HG02884 (cell line): ENCODE measurements around the gene ZDHHC6.
"Not testable (repeated sequence)": the region's sequence is repeated elsewhere in the genome, so short reads cannot be mapped to it uniquely, and the experiment has no call there.

Experiments used
- ATAC-seq: cut with Tn5 transposase; IDR thresholded peaks from one replicate; pipeline ENCODE4 v1.9.1; 2021; ENCODE audit warnings: mild to moderate bottlenecking, moderate library complexity; ENCODE audit not compliant: unreplicated experiment

Gene ZDHHC6

DNA sequence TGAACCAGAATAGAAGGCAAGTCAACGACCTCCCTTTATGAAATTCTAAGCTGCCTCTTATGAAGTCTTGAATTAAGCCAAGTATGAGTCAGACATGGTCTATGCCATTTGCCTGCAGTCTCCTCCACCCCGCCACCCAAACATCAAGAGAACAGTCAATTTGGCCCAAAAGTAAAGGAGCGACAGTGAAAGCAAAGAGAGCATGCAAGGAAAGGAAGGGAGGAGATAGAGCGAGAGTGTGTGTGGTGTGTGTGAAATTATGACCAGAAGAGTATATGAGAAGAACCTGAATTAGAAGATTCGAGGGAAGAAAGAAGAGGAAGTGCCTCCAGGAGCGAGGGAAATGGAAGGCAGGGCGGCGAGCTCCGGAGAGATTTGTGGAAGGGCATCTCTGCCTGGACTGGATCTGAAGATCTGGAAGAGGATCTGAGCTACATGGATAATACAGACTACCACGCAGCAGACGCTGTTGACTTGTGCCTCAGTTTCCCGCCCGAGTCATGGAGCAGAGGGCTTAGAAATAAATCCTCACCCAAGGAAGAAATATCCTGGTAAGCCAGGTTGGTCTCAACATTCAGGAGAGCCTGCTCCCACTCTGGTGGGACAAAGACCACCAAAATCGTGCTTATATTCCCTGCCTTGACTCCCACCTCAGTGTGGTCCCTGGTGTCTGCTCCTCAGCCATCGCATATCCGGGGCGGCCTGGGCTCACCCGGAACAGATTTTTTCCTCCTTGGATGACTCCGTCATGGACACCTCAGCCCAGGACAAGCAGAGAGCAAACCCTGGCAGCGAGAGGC, 459 bp downstream of the ZDHHC6 start:
- ATAC-seq = peak; percentile 35

- no peak for ATAC-seq
Measured at GRCh38 chr10:112442063-112442462, 4.7 kb downstream of the ZDHHC6 start.

DNA sequence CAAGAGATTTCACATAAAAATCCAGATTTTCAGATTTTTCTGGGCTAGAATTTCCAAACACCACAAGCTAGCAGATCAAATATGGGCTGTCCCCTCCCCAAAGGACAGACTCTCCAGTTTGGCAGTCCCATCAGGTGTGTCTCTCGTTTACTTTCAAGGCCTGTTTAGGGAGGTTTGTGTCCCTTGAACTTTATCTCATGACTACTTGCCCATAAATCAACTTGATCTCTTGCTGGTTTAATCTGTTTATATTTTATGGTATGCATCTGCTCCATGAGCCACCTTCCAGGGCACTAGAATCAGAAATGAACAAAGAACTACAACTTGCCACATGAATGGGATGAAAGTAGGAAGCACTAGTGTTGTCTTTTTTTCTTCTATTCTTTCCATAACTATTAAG, 5.2 kb downstream of the ZDHHC6 start:
- no peak for ATAC-seq

DNA sequence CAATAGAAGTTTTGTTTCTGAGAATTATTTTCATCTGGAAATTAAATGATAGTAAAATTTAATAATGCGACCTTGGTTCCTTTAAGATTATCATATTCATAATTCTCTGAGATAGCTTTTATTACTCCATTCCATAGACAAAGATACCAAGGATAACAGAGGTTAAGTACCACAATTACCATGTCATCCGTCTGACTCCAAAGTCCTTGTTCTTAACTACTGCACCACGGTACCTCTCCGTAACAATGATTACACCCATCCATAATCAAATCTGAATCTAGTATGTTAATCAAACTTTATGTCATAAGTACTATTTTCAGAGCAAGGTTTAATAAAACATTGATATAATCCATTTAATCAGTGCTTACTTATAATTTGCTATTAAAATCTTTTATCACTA, 8.4 kb downstream of the ZDHHC6 start:
- ATAC-seq = no peak

DNA sequence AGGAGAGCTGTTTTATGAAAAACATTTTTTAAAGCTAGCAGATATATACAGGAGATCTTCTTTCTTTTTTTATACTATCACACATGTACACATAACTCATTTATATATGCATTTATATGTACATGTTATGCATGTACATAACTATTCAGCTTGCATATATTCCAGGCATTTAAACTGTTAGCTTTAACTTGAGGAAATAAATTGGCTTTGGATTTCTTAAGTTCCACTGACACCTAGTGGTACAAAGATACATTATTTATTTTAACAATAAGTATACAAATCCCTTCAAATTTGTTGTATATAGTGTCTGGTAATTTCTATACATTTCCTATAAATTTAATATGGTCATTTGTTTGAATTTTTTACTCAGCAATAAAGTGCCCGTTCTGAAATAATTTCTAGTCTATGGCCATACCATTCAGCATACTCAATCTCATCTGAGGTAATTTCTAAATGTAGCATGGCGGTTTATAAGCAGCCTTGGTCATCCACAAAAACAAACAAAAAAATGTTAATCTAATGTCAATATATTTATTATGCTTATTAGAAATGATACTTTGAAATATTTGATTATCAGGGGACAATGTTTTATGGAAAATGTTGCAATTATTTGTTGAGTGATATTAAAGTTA, 11.6 kb downstream of the ZDHHC6 start:
- ATAC-seq = no peak

- no peak for ATAC-seq
Measured at GRCh38 chr10:112433136-112433535, 13.6 kb downstream of the ZDHHC6 start.

DNA sequence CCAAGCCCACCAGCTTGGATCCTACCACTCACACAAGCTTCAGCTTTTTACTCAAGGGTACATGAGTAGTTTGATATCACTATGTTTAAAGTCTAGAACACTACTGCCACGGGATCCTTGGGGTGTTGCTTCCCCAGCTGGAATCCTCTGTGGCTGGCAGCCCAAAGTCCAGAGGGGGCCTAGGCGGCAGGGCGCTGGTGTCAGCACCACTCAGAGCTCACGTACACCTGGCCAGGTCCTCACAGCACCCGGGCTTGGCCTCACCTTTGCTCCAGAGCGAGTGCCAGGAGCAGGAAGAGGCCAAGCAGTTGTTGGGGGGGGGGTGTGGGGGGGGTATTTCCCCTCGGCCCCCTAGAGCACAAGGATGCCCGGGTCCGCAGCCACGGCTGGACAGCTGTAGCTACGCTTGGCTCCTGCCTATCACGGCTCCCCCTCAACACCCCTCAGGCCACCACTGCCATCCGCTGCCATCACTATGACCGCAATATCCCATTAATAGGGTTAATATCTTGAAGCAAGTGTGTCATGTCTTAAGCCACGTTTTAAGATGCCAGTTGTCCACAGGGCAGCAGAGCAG, 17.0 kb downstream of the ZDHHC6 start:
- no peak for ATAC-seq

GRCh38 chr10:112429147-112429546, 17.6 kb downstream of the ZDHHC6 start:
- ATAC-seq = peak; percentile 47

GRCh38 chr10:112426111-112426510, 20.6 kb downstream of the ZDHHC6 start:
- ATAC-seq = no peak

- no peak for ATAC-seq
Measured at GRCh38 chr10:112424651-112425050, 22.1 kb downstream of the ZDHHC6 start.

DNA sequence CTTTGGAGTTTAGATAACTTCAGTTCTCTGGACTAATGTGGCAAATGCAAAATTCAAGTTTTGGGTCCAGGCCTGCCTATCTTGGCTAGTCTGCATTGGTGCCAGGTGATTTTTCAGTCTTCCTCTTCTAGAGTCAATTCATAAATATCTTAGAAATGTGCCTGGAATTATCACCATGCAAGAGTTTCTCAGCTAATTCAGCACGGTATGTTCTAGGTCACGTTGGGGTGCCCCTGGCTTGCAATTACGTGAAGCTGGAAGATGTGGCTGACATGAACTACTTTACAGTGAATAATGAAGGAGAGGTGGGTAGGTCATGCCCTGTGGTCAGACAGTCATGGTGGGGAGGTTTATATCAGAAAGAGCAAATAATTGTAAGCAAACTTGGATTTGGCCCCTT, 25.0 kb downstream of the ZDHHC6 start:
- ATAC-seq = no peak

DNA sequence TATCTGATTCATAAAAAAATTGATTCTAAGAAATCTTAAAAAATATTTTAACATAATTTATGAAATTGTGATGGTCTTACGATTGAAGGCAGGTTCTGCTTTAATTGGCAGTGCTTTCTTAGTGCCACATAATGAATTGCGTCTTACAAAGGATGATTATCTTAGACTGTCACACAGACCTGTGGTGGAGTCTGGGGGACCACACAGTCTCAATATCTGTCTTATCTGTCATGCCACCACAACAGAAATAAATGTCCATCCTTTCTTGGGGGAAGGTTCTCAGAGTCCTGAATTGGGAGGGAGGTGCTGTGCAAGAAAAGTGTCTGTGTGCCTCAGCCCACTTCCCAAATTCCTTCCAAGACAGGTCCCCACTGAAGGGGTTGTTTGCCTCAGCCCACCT, 34.0 kb downstream of the ZDHHC6 start:
- ATAC-seq = no peak

GRCh38 chr10:112409755-112410154, 37.0 kb downstream of the ZDHHC6 start:
- no peak for ATAC-seq

- ATAC-seq = no peak
Measured at GRCh38 chr10:112409299-112409698, 37.4 kb downstream of the ZDHHC6 start.

- ATAC-seq = no peak
Measured at GRCh38 chr10:112407696-112408095, 39.0 kb downstream of the ZDHHC6 start.

- not testable (repeated sequence) for ATAC-seq
Measured at GRCh38 chr10:112406806-112407205, 39.9 kb downstream of the ZDHHC6 start.

DNA sequence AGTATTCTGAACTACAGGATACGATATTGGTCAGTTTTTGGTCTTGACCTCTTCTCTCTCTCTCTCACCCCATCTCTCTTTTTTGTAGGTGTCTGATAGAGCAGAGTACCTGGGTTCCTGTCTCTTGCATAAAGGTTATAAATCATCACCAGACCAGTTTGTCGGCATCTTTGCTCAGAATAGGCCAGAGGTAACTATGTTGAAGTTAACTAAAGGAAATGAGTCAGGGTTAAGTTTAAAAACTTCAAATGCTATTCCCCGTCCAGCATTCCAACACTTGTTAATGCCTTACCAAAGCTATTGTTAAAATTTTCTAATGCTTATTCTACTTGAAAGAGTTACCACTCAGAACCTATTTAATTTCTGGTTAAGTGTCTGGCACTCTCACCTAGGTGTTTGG, 42.1 kb downstream of the ZDHHC6 start:
- ATAC-seq = no peak

DNA sequence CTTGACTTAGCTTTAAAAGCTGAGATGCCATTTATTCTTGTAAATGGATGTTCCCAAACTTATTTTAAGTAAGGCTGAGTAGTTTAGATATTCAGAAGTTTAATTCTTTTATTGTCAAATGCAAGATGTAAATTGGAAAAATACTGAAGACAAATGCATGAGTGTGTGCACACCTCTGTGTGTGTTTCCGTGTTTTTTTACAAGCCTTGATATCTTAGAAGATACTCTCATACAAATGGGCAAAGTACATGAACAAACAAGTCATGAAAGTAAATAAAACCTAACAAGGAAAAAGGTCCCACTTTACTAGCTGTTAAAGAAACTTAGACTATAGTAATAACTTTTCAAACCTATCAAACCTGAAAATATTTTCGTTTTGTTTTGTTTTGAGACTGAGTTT, 43.8 kb downstream of the ZDHHC6 start:
- no peak for ATAC-seq

DNA sequence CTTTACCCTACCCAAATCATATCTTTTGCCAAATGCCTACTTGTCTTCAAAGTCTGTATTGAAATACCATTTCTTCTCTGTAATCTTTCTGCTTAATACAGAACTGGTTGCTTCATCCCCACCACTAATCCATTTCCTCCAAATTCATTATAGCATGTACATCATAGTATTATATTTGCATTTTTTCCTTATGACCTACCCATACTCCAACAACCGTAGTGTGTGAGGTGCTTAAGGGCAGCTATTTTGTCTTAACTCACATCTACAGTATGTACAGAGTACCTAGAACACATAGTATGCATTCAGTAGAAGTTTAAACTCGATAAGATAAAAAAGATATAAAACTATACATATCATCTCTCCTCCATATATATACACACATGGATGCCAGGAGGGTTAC, 49.1 kb downstream of the ZDHHC6 start:
- ATAC-seq = no peak

DNA sequence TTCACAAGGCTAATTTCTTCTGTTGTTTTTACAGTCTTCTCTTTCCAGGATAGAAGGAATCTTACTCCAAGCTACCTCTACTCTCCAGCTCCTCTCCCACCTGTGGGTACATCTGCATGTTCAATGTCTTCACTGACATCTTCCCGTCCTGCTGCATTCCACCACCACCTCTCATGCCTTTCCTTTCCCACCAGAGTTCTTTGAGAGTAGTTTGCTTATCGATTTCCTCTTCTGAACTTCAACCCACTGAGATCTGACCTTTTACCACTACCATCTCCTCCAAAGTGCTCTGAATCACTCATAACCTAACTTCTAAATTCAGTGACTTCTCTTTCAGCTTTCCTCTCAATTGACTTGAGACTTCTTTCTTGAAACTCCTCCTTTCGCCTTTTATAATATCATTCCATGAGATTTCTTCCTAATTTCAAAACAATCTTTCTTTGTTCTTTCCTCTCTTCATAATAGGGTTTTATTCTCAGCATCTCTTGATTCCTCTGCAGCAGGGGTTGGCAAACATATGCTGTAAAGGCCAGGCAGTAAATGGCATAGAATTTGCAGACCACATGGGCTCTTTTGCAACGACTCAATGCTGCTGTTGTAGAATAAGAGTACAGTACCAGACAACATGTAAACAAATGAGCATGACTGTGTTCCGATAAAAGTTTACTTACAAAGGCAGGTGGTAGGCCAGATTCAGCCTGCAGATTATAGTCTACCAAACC, 50.7 kb downstream of the ZDHHC6 start:
- no peak for ATAC-seq

DNA sequence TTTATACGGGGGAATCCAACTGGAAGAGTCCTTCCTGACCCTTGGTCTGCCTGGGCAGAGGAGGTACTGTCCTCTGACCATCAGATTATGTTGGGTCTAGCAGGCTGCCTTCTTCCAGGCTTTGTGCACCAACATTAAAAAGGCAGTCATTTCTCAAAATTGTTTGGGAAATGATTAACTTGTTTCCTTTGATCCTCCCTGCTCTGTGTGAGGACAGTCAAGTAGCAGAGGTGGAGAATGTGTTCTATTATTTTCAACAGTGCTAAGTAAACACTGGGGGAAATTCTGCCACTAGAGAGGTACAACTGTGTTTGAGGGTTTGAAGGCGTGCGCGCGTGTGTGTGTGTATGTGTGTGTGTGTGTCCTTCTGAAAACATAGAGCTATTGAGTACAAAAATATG, 52.2 kb downstream of the ZDHHC6 start:
- no peak for ATAC-seq

DNA sequence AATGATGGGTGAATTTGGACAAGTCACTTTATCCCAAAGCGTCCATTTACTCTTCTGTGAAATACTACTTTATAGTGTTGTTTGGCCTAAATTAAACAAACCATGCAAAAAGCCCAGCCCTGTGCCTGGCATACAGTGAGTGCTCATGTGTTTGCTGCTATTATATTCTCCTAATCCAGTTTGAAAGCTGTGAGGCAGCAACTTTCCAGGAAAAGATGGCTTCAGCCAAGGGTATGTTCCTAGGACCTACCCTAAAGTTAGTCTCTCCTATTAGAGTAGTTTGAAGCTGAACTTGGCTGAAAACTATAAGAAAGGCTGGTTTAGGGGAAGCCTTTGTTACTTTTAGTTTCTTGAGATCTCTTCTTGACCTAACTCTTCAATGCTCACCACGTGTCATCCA, 52.9 kb downstream of the ZDHHC6 start:
- ATAC-seq = no peak
